CD4-positive, CD25-positive, alpha-beta regulatory T cell (primary cell): ENCODE measurements around the gene MAP3K10. TPM values are rescaled to one million over a fixed set of nuclear protein-coding genes. Genes with fewer than 3 reads are reported as not detected.
A peak's percentile ranks its signal among the peaks of the same experiment; 100 is the strongest.
"Not testable (repeated sequence)": the region's sequence is repeated elsewhere in the genome, so short reads cannot be mapped to it uniquely, and the experiment has no call there.

Source experiments
- ATAC-seq, 2 donors: fragments of 150-1000 bp; cut with Tn5 transposase; one replicate each; pipeline ENCODE4 v1.10.0; 2021; ENCODE audit warnings: low read depth in 2 of 2, moderate number of reproducible peaks in 2 of 2, moderate library complexity in 1 of 2
- DNase-seq, 3 donors: peaks; one replicate each; pipeline versions ENCODE4 v3.0.0 to v3.0.0-alpha.2; 2012 to 2022; ENCODE audit warnings: mixed read lengths in 1 of 3
- H3K27ac ChIP-seq: one replicate; pipeline ENCODE4 v1.7.0; 2013; ENCODE audit warnings: mild to moderate bottlenecking, low read length; ENCODE audit not compliant: insufficient read depth, poor library complexity, severe bottlenecking
- H3K27me3 ChIP-seq: one replicate; pipeline ENCODE4 v1.7.0; 2013; ENCODE audit warnings: low read length; ENCODE audit not compliant: control insufficient read depth, insufficient read depth
- H3K36me3 ChIP-seq: one replicate; pipeline ENCODE4 v1.7.0; 2013; ENCODE audit warnings: mild to moderate bottlenecking, low read length, moderate library complexity; ENCODE audit not compliant: control insufficient read depth, insufficient read depth
- H3K4me1 ChIP-seq: 2 replicates; pipeline ENCODE4 v1.7.0; 2013; ENCODE audit warnings: mild to moderate bottlenecking, low read length; ENCODE audit not compliant: insufficient read depth, control insufficient read depth, poor library complexity, severe bottlenecking
- H3K4me3 ChIP-seq: one replicate; pipeline ENCODE4 v1.7.0; 2013; ENCODE audit warnings: low read depth, mild to moderate bottlenecking, low read length, moderate library complexity
- H3K9me3 ChIP-seq, 2 experiments: 1 replicate in 1 of 2; 2 replicates in 1 of 2; pipeline ENCODE4 v1.7.0; 2013; ENCODE audit warnings: low read length in 2 of 2, mild to moderate bottlenecking in 1 of 2, moderate library complexity in 1 of 2; ENCODE audit not compliant: control insufficient read depth in 2 of 2
- H3K27ac Mint-ChIP-seq, 3 donors: one replicate each; pipeline ENCODE4 v1.8.0; 2020 to 2022; ENCODE audit warnings: mild to moderate bottlenecking in 3 of 3, mixed read lengths in 3 of 3, moderate library complexity in 2 of 3
- H3K27me3 Mint-ChIP-seq: one replicate; pipeline ENCODE4 v1.8.0; 2022; ENCODE audit warnings: mild to moderate bottlenecking, mixed read lengths
- H3K36me3 Mint-ChIP-seq: one replicate; pipeline ENCODE4 v1.8.0; 2020; ENCODE audit warnings: mixed read lengths
- H3K4me1 Mint-ChIP-seq, 4 donors: one replicate each; pipeline ENCODE4 v1.8.0; 2020 to 2022; ENCODE audit warnings: mixed read lengths in 4 of 4, mild to moderate bottlenecking in 1 of 4
- H3K4me3 Mint-ChIP-seq, 4 donors: one replicate each; pipeline ENCODE4 v1.8.0; 2020 to 2022; ENCODE audit warnings: mild to moderate bottlenecking in 4 of 4, mixed read lengths in 4 of 4, moderate library complexity in 3 of 4
- H3K9me3 Mint-ChIP-seq, 7 donors: one replicate each; pipeline ENCODE4 v1.8.0; 2020 to 2022; ENCODE audit warnings: mixed read lengths in 7 of 7, mild to moderate bottlenecking in 3 of 7, moderate library complexity in 2 of 7
- polyA plus RNA-seq, 4 donors: library from polyadenylated mRNA; unstranded; fragments of 300-500 nt; fragmentation: Illumina TruSeq; gene quantifications; one replicate each; pipeline ENCODE4 v1.2.3, GENCODE V29; 2021
- total RNA-seq: library from RNA; stranded (reverse); gene quantifications from one replicate; pipeline ENCODE4 v1.2.3, GENCODE V29; 2022

The MAP3K10 gene
- total RNA-seq, result 25.8 TPM
- 1 to 10 TPM in 1 of 4 donors, under 1 TPM in 3; 0.14 to 1.4 (median 0.43) TPM for polyA plus RNA-seq

DNA sequence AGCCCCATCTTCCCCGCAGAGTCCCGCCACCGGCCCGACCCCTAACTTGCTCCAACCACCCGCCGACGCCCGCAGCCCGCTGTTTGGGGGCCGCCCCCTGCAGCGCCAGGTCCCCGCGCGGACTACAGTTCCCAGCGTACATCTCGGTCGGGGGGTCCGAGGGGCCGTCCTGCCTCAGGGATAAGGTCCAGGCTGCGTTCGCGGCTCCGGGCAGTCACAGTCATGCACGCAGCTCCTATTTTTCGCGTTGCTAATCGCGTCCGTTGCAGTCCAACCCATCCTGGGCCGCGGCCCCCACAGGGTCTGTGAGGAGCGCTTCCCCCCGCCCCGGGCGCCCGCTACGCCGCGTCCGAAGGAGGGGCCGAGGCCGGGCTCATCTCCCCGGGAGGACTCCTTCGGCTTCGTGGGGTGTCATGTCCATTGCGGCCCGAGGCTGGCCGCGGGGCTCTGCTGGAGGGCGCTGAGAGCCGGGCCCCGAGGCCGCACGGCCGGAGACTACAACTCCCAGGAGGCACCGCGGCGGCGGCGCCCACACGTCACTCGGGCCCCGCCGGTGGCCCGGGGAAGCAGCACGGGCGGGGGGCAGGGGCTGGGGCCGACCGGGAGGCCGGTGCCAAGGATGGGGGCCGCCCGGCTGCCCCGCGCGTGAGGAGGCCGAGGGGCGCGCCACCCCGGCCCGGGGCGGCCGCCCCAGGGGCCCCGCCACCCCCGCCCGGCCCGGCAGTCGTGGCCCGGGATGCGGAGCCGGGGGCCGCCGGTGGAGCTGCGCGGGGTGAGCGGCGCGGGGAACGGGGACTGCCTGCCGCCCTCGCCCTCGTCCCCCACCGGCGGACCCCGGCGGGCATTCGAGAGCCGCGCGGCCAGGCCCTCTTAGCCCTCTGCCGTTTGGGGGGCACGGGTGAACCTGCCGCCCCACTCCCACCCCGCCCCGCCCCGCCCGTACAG, at the start of gene MAP3K10:
MAP3K10 (plus strand) TSS at position 536 of the 945 bp plus-strand sequence. CDS start 606 bp downstream, outside the sequence.
- Histone ChIP-seq H3K27me3 (no peaks in the 10 kb centered on the region), H3K4me3 (peak within 1 kb of the TSS; percentile 86), H3K9me3 (no peaks in the 10 kb centered on the region), H3K27ac (peak within 1 kb of the TSS; percentile 89), H3K36me3 (no peaks in the 10 kb centered on the region), H3K4me1 (peaks cover 22% of the 10 kb centered on the region)
- ATAC-seq, result peak; percentile 83
- DNase-seq, result peak; percentile 67 to 72 (median 69)
- Mint-ChIP-seq H3K4me1 (peaks cover 6 to 46% (median 24%) of the 10 kb centered on the region in 4 donors), H3K27me3 (no peaks in the 10 kb centered on the region), H3K4me3 (peak within 1 kb of the TSS; percentile 91 to 99 (median 96)), H3K9me3 (no peaks in the 10 kb centered on the region), H3K36me3 (peaks cover 4% of the 10 kb centered on the region), H3K27ac (peak within 1 kb of the TSS; percentile 81 to 94 (median 86))

DNA sequence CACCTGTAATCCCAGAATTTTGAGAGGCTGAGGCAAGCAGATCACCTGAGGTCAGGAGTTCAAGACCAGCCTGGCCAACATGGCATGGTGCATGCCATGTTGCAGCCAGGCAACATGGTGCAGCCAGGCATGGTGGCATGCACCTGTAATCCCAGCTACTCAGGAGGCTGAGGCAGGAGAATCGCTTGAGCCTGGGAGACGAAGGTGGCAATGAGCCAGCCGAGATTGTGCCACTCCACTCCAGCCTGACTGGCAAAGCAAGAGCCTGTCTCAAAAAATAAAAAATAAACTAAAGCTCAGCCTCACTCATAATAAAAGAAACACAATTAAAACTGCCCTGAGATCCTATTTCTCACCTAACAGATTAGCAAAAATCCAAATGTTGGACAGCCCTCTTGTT, 49.7 kb upstream of the MAP3K10 start:
- no peak for ATAC-seq
- DNase-seq, result no peak
- Mint-ChIP-seq H3K27me3 (peaks cover 9% of the 10 kb centered on the region), H3K27ac (no peak overlapping the region), H3K9me3 (no peaks in the 10 kb centered on the region), H3K4me1 (peaks cover 9 to 33% (median 13%) of the 10 kb centered on the region in 4 donors), H3K4me3 (no peak overlapping the region), H3K36me3 (no peaks in the 10 kb centered on the region)
- Histone ChIP-seq H3K9me3 (no peaks in the 10 kb centered on the region), H3K4me1 (peaks cover 19% of the 10 kb centered on the region), H3K36me3 (no peaks in the 10 kb centered on the region), H3K4me3 (no peak overlapping the region), H3K27ac (no peak overlapping the region), H3K27me3 (no peaks in the 10 kb centered on the region)

- H3K27ac ChIP-seq, result peak overlapping the region; percentile 10
- no peaks in the 10 kb centered on the region for H3K36me3 ChIP-seq
- DNase-seq, result peak in 2 of 3 donors; percentile 13 to 35
- H3K4me3 ChIP-seq, result peak overlapping the region; percentile 43
- Mint-ChIP-seq H3K9me3 (no peaks in the 10 kb centered on the region), H3K27me3 (no peaks in the 10 kb centered on the region), H3K4me3 (peak overlapping the region in 1 of 4 donors; percentile 13), H3K27ac (peak overlapping the region in 2 of 3 donors; percentile 59 to 84), H3K36me3 (no peaks in the 10 kb centered on the region), H3K4me1 (peaks cover 9 to 33% (median 13%) of the 10 kb centered on the region in 4 donors)
- H3K9me3 ChIP-seq, result no peaks in the 10 kb centered on the region
- ATAC-seq, result peak in 1 of 2 donors; percentile 38
- H3K27me3 ChIP-seq, result no peaks in the 10 kb centered on the region
- peaks cover 19% of the 10 kb centered on the region for H3K4me1 ChIP-seq
Measured at GRCh38 chr19:40143612-40144011, 47.6 kb upstream of the MAP3K10 start.

DNA sequence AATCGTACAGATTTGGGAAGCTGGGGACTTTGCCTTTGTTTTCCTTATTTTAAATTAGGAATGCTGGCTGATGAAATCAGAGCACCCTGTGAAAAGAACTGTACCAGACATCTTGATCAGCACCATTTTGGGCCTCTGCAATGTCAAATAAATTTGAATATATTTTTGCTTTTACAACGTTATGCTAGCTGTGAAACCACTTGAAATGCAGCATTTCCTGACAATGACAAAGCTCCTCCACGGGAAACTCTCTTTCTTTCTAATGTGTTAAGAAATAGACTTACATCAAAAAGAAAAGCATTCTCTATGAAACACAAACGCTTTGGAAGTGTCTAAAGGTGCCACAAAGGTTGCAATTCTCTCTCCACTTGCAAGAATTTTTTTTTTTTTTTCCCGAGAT, 47.1 kb upstream of the MAP3K10 start:
- Mint-ChIP-seq H3K36me3 (no peaks in the 10 kb centered on the region), H3K27ac (peak overlapping the region; percentile 25 to 84 (median 40)), H3K4me3 (peak overlapping the region; percentile 10 to 69 (median 46)), H3K9me3 (no peaks in the 10 kb centered on the region), H3K27me3 (no peaks in the 10 kb centered on the region), H3K4me1 (peaks cover 9 to 33% (median 13%) of the 10 kb centered on the region in 4 donors)
- Histone ChIP-seq H3K27me3 (no peaks in the 10 kb centered on the region), H3K4me1 (peaks cover 19% of the 10 kb centered on the region), H3K36me3 (no peaks in the 10 kb centered on the region), H3K27ac (no peak overlapping the region), H3K9me3 (no peaks in the 10 kb centered on the region), H3K4me3 (peak overlapping the region; percentile 43)
- DNase-seq, result peak in 2 of 3 donors; percentile 41 to 48
- peak; percentile 61 to 72 for ATAC-seq

DNA sequence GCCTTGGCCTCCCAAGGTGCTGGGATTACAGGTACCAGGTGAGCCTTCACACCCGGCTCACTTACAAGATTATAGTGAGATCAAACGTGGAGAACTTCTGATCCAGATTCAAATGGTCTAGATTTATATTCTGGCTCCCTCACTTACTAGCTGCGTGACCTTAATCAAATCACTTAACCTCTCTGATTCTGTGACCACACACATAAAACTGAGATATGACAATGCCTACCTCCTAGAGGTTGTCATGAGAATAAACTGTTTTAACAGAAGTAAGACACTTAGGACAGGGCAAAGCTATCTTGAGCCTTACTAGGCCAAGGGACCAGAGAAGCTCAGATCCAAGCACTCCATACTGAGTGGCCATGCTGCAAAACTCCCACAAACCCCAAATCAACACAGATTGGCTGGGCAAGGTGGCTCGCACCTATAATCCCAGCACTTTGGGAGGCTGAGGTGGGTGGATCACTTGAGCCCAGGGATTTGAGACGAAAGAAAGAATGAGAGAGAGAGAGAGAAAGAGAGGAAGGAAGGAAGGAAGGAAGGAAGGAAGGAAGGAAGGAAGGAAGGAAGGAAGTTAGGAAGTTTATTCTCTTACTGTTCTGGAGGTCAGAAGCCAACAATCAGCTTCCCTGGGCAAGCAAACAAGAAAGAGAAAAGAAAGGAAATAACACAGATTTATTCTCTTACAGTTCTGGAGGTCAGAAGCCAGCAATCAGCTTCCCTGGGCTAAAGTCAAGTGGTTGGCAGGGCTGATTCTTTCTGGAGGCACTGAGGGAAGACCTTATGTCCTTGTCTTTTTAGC, 46.1 kb upstream of the MAP3K10 start:
- peak in 1 of 3 donors; percentile 6 for DNase-seq
- no peaks in the 10 kb centered on the region for H3K27me3 ChIP-seq
- Mint-ChIP-seq H3K4me1 (peaks cover 9 to 28% (median 11%) of the 10 kb centered on the region in 4 donors), H3K4me3 (peak overlapping the region in 1 of 4 donors; percentile 64), H3K9me3 (no peaks in the 10 kb centered on the region), H3K27me3 (no peaks in the 10 kb centered on the region), H3K27ac (peak overlapping the region in 1 of 3 donors; percentile 87), H3K36me3 (no peaks in the 10 kb centered on the region)
- no peak overlapping the region for H3K27ac ChIP-seq
- no peaks in the 10 kb centered on the region for H3K36me3 ChIP-seq
- H3K9me3 ChIP-seq, result no peaks in the 10 kb centered on the region
- no peak for ATAC-seq
- peaks cover 19% of the 10 kb centered on the region for H3K4me1 ChIP-seq
- H3K4me3 ChIP-seq, result no peak overlapping the region

DNA sequence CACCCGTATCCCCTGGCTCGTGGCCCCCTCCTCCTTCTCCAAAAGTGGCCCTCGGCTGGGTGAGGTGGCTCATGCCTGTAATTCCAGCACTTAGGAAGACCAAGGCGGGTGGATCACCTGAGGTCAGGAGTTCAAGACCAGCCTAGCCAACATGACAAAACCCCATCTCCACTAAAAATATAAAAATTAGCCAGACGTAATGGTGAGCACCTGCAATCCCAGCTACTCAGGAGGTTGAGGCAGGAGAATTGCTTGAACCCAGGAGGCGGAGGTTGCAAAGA, 45.5 kb upstream of the MAP3K10 start:
- not testable (repeated sequence) for H3K4me3 Mint-ChIP-seq, H3K27me3 Mint-ChIP-seq, H3K27ac ChIP-seq, H3K9me3 ChIP-seq, H3K27me3 ChIP-seq, DNase-seq, ATAC-seq, H3K36me3 Mint-ChIP-seq, H3K4me3 ChIP-seq, H3K36me3 ChIP-seq, H3K9me3 Mint-ChIP-seq
- H3K4me1 ChIP-seq, result peaks cover 19% of the 10 kb centered on the region
- Mint-ChIP-seq H3K4me1 (peaks cover 9 to 28% (median 11%) of the 10 kb centered on the region in 4 donors), H3K27ac (peak overlapping the region in 1 of 3 donors; percentile 46)

- Mint-ChIP-seq H3K27ac (no peak overlapping the region), H3K36me3 (no peaks in the 10 kb centered on the region), H3K4me1 (peaks cover 9 to 28% (median 11%) of the 10 kb centered on the region in 4 donors), H3K4me3 (no peak overlapping the region), H3K9me3 (no peaks in the 10 kb centered on the region), H3K27me3 (no peaks in the 10 kb centered on the region)
- Histone ChIP-seq H3K4me3 (no peak overlapping the region), H3K27ac (no peak overlapping the region), H3K36me3 (no peaks in the 10 kb centered on the region), H3K9me3 (no peaks in the 10 kb centered on the region), H3K27me3 (no peaks in the 10 kb centered on the region), H3K4me1 (peaks cover 19% of the 10 kb centered on the region)
- no peak for DNase-seq
- no peak for ATAC-seq
Measured at GRCh38 chr19:40147338-40147692, 43.9 kb upstream of the MAP3K10 start.
